H1 (cell line): ENCODE data around the gene POMT2. TPM values are rescaled to one million over a fixed set of nuclear protein-coding genes. Genes with fewer than 3 reads are reported as not detected.

Experiments used
- CTCF ChIA-PET: fragments of 300-600 bp; sonication (Branson Sonifier 250); formaldehyde crosslinking; loops from one replicate; lab custom pipeline; 2021; ENCODE audit not compliant: partially characterized antibody; lab: Charles Lee
- POLR2A ChIA-PET: fragments of 300-600 bp; sonication (Branson Sonifier 250); formaldehyde crosslinking; loops from one replicate; lab custom pipeline; 2021; ENCODE audit warnings: inconsistent platforms; ENCODE audit not compliant: partially characterized antibody; lab: Charles Lee
- DNase-seq, 2 experiments: peaks; one replicate each; pipeline versions ENCODE4 v3.0.0 to v3.0.0-alpha.2; 2010 to 2022; ENCODE audit warnings: low spot score in 2 of 2, low read depth in 1 of 2, mixed read lengths in 1 of 2
- FAIRE-seq: peaks from 2 replicates; lab custom pipeline; 2011; peaks lifted over from hg19 to GRCh38; lab: Jason Lieb, UNC
- H2AFZ ChIP-seq: 2 replicates; pipeline ENCODE4 v1.8.1; 2012; ENCODE audit warnings: low read length, inconsistent platforms
- H2AK5ac ChIP-seq: 2 replicates; pipeline ENCODE4 v1.6.1; 2013; ENCODE audit warnings: low read depth, low read length
- H2BK120ac ChIP-seq: replicated peaks from 2 replicates; pipeline ENCODE3; 2013; ENCODE audit warnings: low read depth, low read length, inconsistent platforms
- H2BK12ac ChIP-seq: 2 replicates; pipeline ENCODE4 v1.6.1; 2013; ENCODE audit warnings: low read depth, low read length
- H2BK15ac ChIP-seq: 2 replicates; pipeline ENCODE4 v1.6.1; 2013; ENCODE audit warnings: low read length
- H2BK20ac ChIP-seq: 2 replicates; pipeline ENCODE4 v1.6.1; 2013; ENCODE audit warnings: low read length
- H2BK5ac ChIP-seq: 2 replicates; pipeline ENCODE4 v1.6.1; 2013; ENCODE audit warnings: low read depth, low read length
- H3K14ac ChIP-seq: 2 replicates; pipeline ENCODE4 v1.6.1; 2013; ENCODE audit warnings: inconsistent platforms; ENCODE audit not compliant: insufficient read length
- H3K18ac ChIP-seq: 2 replicates; pipeline ENCODE4 v1.6.1; 2013; ENCODE audit warnings: low read length; ENCODE audit errors: extremely low read depth
- H3K23ac ChIP-seq: 2 replicates; pipeline ENCODE4 v1.6.1; 2013; ENCODE audit warnings: inconsistent platforms; ENCODE audit not compliant: insufficient read length
- H3K23me2 ChIP-seq: 2 replicates; pipeline ENCODE4 v1.6.1; 2013; ENCODE audit warnings: low read depth, low read length
- H3K27ac ChIP-seq: 2 replicates; pipeline ENCODE4 v1.6.1; 2011; ENCODE audit warnings: low read depth, low read length, inconsistent platforms
- H3K27me3 ChIP-seq, 4 experiments: replicated peaks in 1 of 4; 1 replicate in 1 of 4; 2 replicates in 3 of 4; pipeline versions ENCODE4 v1.6.1 to v1.8.1; 2011 to 2013; ENCODE audit warnings: low read length in 3 of 4, mild to moderate bottlenecking in 3 of 4, inconsistent platforms in 2 of 4, mixed read lengths in 2 of 4, moderate library complexity in 1 of 4; ENCODE audit not compliant: control insufficient read depth in 3 of 4, insufficient read depth in 3 of 4; ENCODE audit errors: extremely low read depth in 1 of 4
- H3K36me3 ChIP-seq, 4 experiments: 2 replicates each; pipeline versions ENCODE4 v1.6.1 to v1.8.1; 2011 to 2013; ENCODE audit warnings: mild to moderate bottlenecking in 4 of 4, low read length in 3 of 4, moderate library complexity in 2 of 4, control low read depth in 1 of 4, inconsistent platforms in 1 of 4; ENCODE audit not compliant: insufficient read depth in 4 of 4, control insufficient read depth in 2 of 4
- H3K4ac ChIP-seq: replicated peaks from 2 replicates; pipeline ENCODE3; 2013; ENCODE audit warnings: low read length, low read depth, mixed read lengths, inconsistent platforms; ENCODE audit not compliant: insufficient read length
- H3K4me1 ChIP-seq, 4 experiments: replicated peaks in 1 of 4; 1 replicate in 1 of 4; 2 replicates in 3 of 4; pipeline versions ENCODE4 v1.6.1 to v1.8.1; 2011 to 2013; ENCODE audit warnings: low read length in 3 of 4, inconsistent platforms in 2 of 4, mixed read lengths in 1 of 4; ENCODE audit not compliant: insufficient read depth in 4 of 4, control insufficient read depth in 3 of 4
- H3K4me2 ChIP-seq, 2 experiments: 2 replicates each; pipeline versions ENCODE4 v1.6.1 to v1.8.1; 2011 to 2013; ENCODE audit warnings: low read depth in 2 of 2, low read length in 2 of 2, control low read depth in 1 of 2, inconsistent platforms in 1 of 2, mild to moderate bottlenecking in 1 of 2; ENCODE audit not compliant: insufficient read depth in 1 of 2
- H3K4me3 ChIP-seq, 4 experiments: fragments of 200-600, 300-600 bp in 1 of 4; sonication (generic), shearing (Covaris generic), sonication (Bioruptor Twin) in 1 of 4; 2 replicates each; pipeline versions ENCODE4 v1.5.1 to v1.8.1; 2011 to 2016; ENCODE audit warnings: low read length in 4 of 4, low read depth in 3 of 4, control low read depth in 2 of 4, inconsistent platforms in 2 of 4, mild to moderate bottlenecking in 2 of 4, mixed read lengths in 1 of 4, moderate library complexity in 1 of 4; ENCODE audit not compliant: insufficient read depth in 2 of 4; ENCODE audit errors: extremely low read depth in 1 of 4
- H3K56ac ChIP-seq: replicated peaks from 2 replicates; pipeline ENCODE3; 2013; ENCODE audit warnings: low read depth, mild to moderate bottlenecking, mixed read lengths, low read length, inconsistent platforms; ENCODE audit not compliant: insufficient read length
- H3K79me1 ChIP-seq: 2 replicates; pipeline ENCODE4 v1.6.1; 2013; ENCODE audit warnings: low read depth, low read length, control low read depth
- H3K79me2 ChIP-seq, 2 experiments: 2 replicates each; pipeline versions ENCODE4 v1.6.1 to v1.8.1; 2012 to 2013; ENCODE audit warnings: low read length in 2 of 2, mild to moderate bottlenecking in 2 of 2, inconsistent platforms in 1 of 2; ENCODE audit not compliant: insufficient read depth in 2 of 2, control insufficient read depth in 1 of 2
- H3K9ac ChIP-seq, 4 experiments: replicated peaks in 1 of 4; 1 replicate in 1 of 4; 2 replicates in 3 of 4; pipeline versions ENCODE4 v1.6.1 to v1.8.1; 2011 to 2013; ENCODE audit warnings: low read depth in 3 of 4, low read length in 3 of 4, control low read depth in 2 of 4, mild to moderate bottlenecking in 2 of 4, moderate library complexity in 2 of 4, inconsistent platforms in 1 of 4; ENCODE audit errors: extremely low read depth in 1 of 4
- H3K9me3 ChIP-seq, 2 experiments: 2 replicates each; pipeline versions ENCODE4 v1.6.1 to v1.8.1; 2012 to 2013; ENCODE audit warnings: mild to moderate bottlenecking in 2 of 2, moderate library complexity in 2 of 2, control low read depth in 1 of 2, inconsistent platforms in 1 of 2, low read depth in 1 of 2, low read length in 1 of 2, mixed read lengths in 1 of 2; ENCODE audit not compliant: insufficient read depth in 2 of 2
- H4K20me1 ChIP-seq, 2 experiments: replicated peaks in 1 of 2; 2 replicates each; pipeline versions ENCODE3 to v1.8.1; 2011 to 2013; ENCODE audit warnings: inconsistent platforms in 2 of 2, low read length in 2 of 2, mild to moderate bottlenecking in 1 of 2; ENCODE audit not compliant: insufficient read depth in 2 of 2, control insufficient read depth in 1 of 2
- H4K5ac ChIP-seq: 2 replicates; pipeline ENCODE4 v1.6.1; 2013; ENCODE audit warnings: low read length, low read depth, mixed read lengths, inconsistent platforms; ENCODE audit not compliant: insufficient read length
- H4K8ac ChIP-seq: 2 replicates; pipeline ENCODE4 v1.8.0; 2013; ENCODE audit warnings: mild to moderate bottlenecking, moderate library complexity, low read length, inconsistent platforms; ENCODE audit not compliant: insufficient read depth; ENCODE audit errors: extremely low read depth
- H4K91ac ChIP-seq: replicated peaks from 2 replicates; pipeline ENCODE3; 2013; ENCODE audit warnings: low read length, mixed read lengths, inconsistent platforms; ENCODE audit not compliant: insufficient read length
- CBX5 ChIP-seq: fragments of 300-800, 300-1000 bp; sonication (generic); IDR thresholded peaks from 2 replicates; pipeline ENCODE4 v1.7.1; 2016; ENCODE audit warnings: antibody characterized with exemption, low read length, low read depth
- CEBPB ChIP-seq: IDR thresholded peaks from 2 replicates; pipeline ENCODE4 v1.6.1; 2012; ENCODE audit warnings: low read depth, low read length
- CHD1 ChIP-seq: IDR thresholded peaks from 2 replicates; pipeline ENCODE4 v1.6.1; 2012; ENCODE audit warnings: low read depth, low read length, improper control_type of control experiment
- CREB1 ChIP-seq: IDR thresholded peaks from 2 replicates; pipeline ENCODE4 v1.6.1; 2012; ENCODE audit warnings: inconsistent platforms
- EZH2 ChIP-seq: fragments of 200-600 bp; sonication (generic); IDR thresholded peaks from 2 replicates; pipeline ENCODE4 v1.7.1; 2012; ENCODE audit warnings: low read depth, mild to moderate bottlenecking, moderate library complexity, low read length, inconsistent platforms; ENCODE audit not compliant: severe bottlenecking
- HDAC2 ChIP-seq, 2 experiments: fragments of 300-600 bp in 1 of 2; sonication (generic) in 1 of 2; IDR thresholded peaks; 2 replicates each; pipeline ENCODE4 v1.6.1; 2011 to 2012; ENCODE audit warnings: low read depth in 2 of 2, low read length in 2 of 2, mild to moderate bottlenecking in 2 of 2, moderate library complexity in 2 of 2, borderline replicate concordance in 1 of 2, inconsistent platforms in 1 of 2
- KDM4A ChIP-seq: IDR thresholded peaks from one replicate; pipeline ENCODE4 v1.7.1; 2012; ENCODE audit warnings: low read depth, mild to moderate bottlenecking, moderate library complexity, low read length, inconsistent platforms; ENCODE audit not compliant: severe bottlenecking
- POLR2AphosphoS5 ChIP-seq: IDR thresholded peaks from 2 replicates; pipeline ENCODE4 v1.6.1; 2011; ENCODE audit warnings: low read depth, low read length
- POU5F1 ChIP-seq: IDR thresholded peaks from 2 replicates; pipeline ENCODE4 v1.6.1; 2011; ENCODE audit warnings: low read depth, mild to moderate bottlenecking, low read length, moderate library complexity
- RFX5 ChIP-seq: IDR thresholded peaks from 2 replicates; pipeline ENCODE4 v1.6.1; 2011; ENCODE audit warnings: low read depth, low read length, improper control_type of control experiment, borderline replicate concordance
- RNF2 ChIP-seq: fragments of 200-900, 300-1000 bp; sonication (generic); IDR thresholded peaks from 2 replicates; pipeline ENCODE4 v1.7.1; 2016; ENCODE audit warnings: borderline replicate concordance, low read depth, mild to moderate bottlenecking, antibody characterized with exemption, low read length; ENCODE audit not compliant: poor library complexity, severe bottlenecking; ENCODE audit errors: missing control alignments
- SP1 ChIP-seq: IDR thresholded peaks from 2 replicates; pipeline ENCODE4 v1.6.1; 2011; ENCODE audit warnings: low read depth, low read length
- SRF ChIP-seq: IDR thresholded peaks from 2 replicates; pipeline ENCODE4 v1.6.1; 2011; ENCODE audit warnings: mild to moderate bottlenecking, low read depth, low read length, moderate library complexity
- ZNF274 ChIP-seq: IDR thresholded peaks from 2 replicates; pipeline ENCODE4 v1.7.0; 2012; ENCODE audit warnings: low read length, borderline replicate concordance; ENCODE audit errors: extremely low read depth
- WGBS, 2 experiments: shearing (Covaris generic) in 1 of 2; methylation state at CpG; one replicate each; pipeline versions ENCODE4 v1.1.6 to v1.1.7; 2013 to 2015; ENCODE audit warnings: low lambda C conversion rate in 2 of 2, mixed read lengths in 2 of 2, inconsistent platforms in 1 of 2, low coverage in 1 of 2, missing lambda C conversion rate in 1 of 2; ENCODE audit not compliant: insufficient replicate concordance in 2 of 2, insufficient coverage in 1 of 2, insufficient read length in 1 of 2; ENCODE audit errors: extremely low coverage in 1 of 2, missing lambda C conversion rate in 1 of 2; 5-methylcytosine and 5-hydroxymethylcytosine counted together
- polyA plus RNA-seq, 7 experiments: library from polyadenylated mRNA; depleted of rRNA in 3 of 7; stranded (reverse) in 5 of 7; unstranded in 2 of 7; fragments of >200 nt in 5 of 7; fragments of 200-250 nt in 2 of 7; gene quantifications; 1 replicate in 5 of 7; 2 replicates in 1 of 7; 4 replicates in 1 of 7; pipeline versions ENCODE4 v1.2.1 to v1.2.3, GENCODE V29; 2011 to 2013; ENCODE audit warnings: missing spikeins in 2 of 7, mixed read lengths in 2 of 7
- total RNA-seq: library from RNA; stranded (reverse); fragmentation: NEBNext Ultra II Directional; extraction: Animal tissue kit (Norgen Biotek cat#: 25700); gene quantifications from 2 replicates; pipeline ENCODE4 v1.2.1, GENCODE V29; 2021

Gene POMT2
- total and polyA plus RNA-seq, 2 of the 8 experiments (the other 6 are each of a cell fraction or from before 2014, with no cell fraction given) = 20.8 to 44.9 TPM

DNA sequence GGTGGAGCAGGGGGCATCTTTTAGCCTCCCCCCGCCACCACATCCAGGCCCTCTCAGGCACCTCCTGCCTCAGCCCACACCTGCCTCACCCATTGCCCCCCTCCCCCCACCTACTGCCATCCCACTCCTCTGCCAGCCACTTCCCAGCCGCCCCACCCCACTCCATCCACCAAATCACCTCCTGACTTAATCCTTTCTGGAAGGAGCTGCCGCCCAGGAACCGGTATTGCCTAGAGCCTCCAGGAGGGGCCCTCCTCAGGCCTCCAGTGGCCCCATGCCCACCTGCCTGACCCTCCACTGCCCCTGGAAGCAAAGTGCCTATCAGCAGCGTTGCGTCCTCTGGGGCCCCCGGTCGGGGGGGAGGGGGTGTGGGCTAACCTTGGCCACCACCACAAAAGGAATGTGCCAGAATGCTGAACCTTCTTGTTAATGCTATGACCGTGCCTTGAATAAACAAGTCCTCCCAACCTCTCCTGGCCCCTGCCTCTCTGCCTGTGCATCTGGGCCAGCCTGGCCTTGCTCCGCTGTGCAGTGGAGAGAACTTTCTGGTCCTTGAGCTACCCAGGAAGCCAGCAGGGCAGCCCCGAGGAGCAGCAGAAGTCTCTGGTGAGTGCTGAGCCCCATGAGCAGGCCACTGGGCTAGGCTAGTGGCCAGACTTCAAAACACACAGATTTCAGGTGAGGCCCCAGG is 61.5 kb downstream of the POMT2 start:
- ChIA-PET POLR2A (no interaction called here), CTCF (interaction anchor here (0.6 to 1.5 kb wide), 8 partner anchors 14 to 383 kb away, joined by 3 to 5 read pairs (median 3); no protein-coding TSS in a partner anchor)
- H3K18ac ChIP-seq = no peak overlapping the region
- no peak overlapping the region for H2BK120ac ChIP-seq
- H4K20me1 ChIP-seq = no peaks in the 10 kb centered on the region
- no peak overlapping the region for H4K5ac ChIP-seq
- H2BK12ac ChIP-seq = no peak overlapping the region
- H4K8ac ChIP-seq = no peak overlapping the region
- FAIRE-seq (no peak), DNase-seq (no peak)
- no peaks in the 10 kb centered on the region for H3K79me1 ChIP-seq
- H3K79me2 ChIP-seq = no peaks in the 10 kb centered on the region
- no peak overlapping the region for H4K91ac ChIP-seq
- WGBS, 2 experiments = 87% methylated on average over 11 of the region's 11 CpGs; no CpG with 5 or more reads in 1 of the 2 experiments
- H3K4me1 ChIP-seq = peaks cover 0 to 4% (median 0%) of the 10 kb centered on the region in 4 experiments; a peak in 1 of 7 replicates
- no peak overlapping the region for H3K14ac ChIP-seq
- H3K4ac ChIP-seq = no peak overlapping the region
- H3K4me3 ChIP-seq = no peak overlapping the region
- no peak overlapping the region for H2BK20ac ChIP-seq
- H2AK5ac ChIP-seq = no peak overlapping the region
- no peak overlapping the region for H3K56ac ChIP-seq
- no peak overlapping the region for H3K4me2 ChIP-seq
- H3K27ac ChIP-seq = no peak overlapping the region
- H3K23me2 ChIP-seq = no peaks in the 10 kb centered on the region
- H2BK15ac ChIP-seq = no peak overlapping the region
- H2AFZ ChIP-seq = no peak overlapping the region
- no peaks in the 10 kb centered on the region for H3K36me3 ChIP-seq
- no peak overlapping the region for H3K9ac ChIP-seq
- no peak overlapping the region for H2BK5ac ChIP-seq
- H3K23ac ChIP-seq = no peak overlapping the region
- no peaks in the 10 kb centered on the region for H3K27me3 ChIP-seq
- no peaks in the 10 kb centered on the region for H3K9me3 ChIP-seq
- TF ChIP-seq RNF2 = no peak
- TF ChIP-seq CEBPB = no peak
- TF ChIP-seq CHD1 = no peak
- TF ChIP-seq RFX5 = no peak
- no peak for TF ChIP-seq SRF
- TF ChIP-seq CREB1 = no peak
- TF ChIP-seq HDAC2 (IDR thresholded peaks at IDR 0.05; ENCODE audit: borderline replicate concordance in 1 of 2, low read depth in 2 of 2, low read length in 2 of 2) = no peak
- TF ChIP-seq SP1 = no peak
- no peak for TF ChIP-seq CBX5
- TF ChIP-seq POLR2AphosphoS5 = no peak
- no peak for TF ChIP-seq ZNF274
- no peak for TF ChIP-seq KDM4A
- TF ChIP-seq POU5F1 = no peak
- TF ChIP-seq EZH2 = no peak
